Astrocyte (in vitro differentiated cells and primary cell): Measurements from ENCODE around the gene MGAT5.

Source experiments
- CTCF ChIP-seq: IDR thresholded peaks from 2 replicates; pipeline ENCODE4 v1.5.1; 2011; ENCODE audit warnings: low read depth, mild to moderate bottlenecking, inconsistent platforms, low read length, moderate library complexity; ENCODE audit not compliant: insufficient read depth
- EZH2 ChIP-seq: IDR thresholded peaks from 2 replicates; pipeline ENCODE4 v1.6.1; 2012; ENCODE audit warnings: mild to moderate bottlenecking, low read length, inconsistent platforms; ENCODE audit not compliant: insufficient read depth

GRCh38 chr2:134227666-134228065 lies 26.2 kb upstream of the MGAT5 start:
- no peak for TF ChIP-seq EZH2
- TF ChIP-seq CTCF: no peak
